NB4 (cell line): ENCODE measurements around the gene EHMT2.

Experiments used
- MYC ChIP-seq: IDR thresholded peaks from 2 replicates; pipeline ENCODE4 v1.6.1; 2011; ENCODE audit warnings: low read depth, low read length
- POLR2A ChIP-seq: IDR thresholded peaks from 2 replicates; pipeline ENCODE4 v1.6.1; 2011; ENCODE audit warnings: mild to moderate bottlenecking; ENCODE audit not compliant: insufficient read length; ENCODE audit errors: extremely low read depth
- TF ChIP-seq, protein P1 (sequence below): IDR thresholded peaks from one replicate; pipeline ENCODE4 v1.5.1; 2012; ENCODE audit warnings: low read depth, low read length
- TF ChIP-seq, protein P2 (sequence below): IDR thresholded peaks from 2 replicates; pipeline ENCODE4 v1.6.1; 2011; ENCODE audit warnings: low read depth, low read length

DNA sequence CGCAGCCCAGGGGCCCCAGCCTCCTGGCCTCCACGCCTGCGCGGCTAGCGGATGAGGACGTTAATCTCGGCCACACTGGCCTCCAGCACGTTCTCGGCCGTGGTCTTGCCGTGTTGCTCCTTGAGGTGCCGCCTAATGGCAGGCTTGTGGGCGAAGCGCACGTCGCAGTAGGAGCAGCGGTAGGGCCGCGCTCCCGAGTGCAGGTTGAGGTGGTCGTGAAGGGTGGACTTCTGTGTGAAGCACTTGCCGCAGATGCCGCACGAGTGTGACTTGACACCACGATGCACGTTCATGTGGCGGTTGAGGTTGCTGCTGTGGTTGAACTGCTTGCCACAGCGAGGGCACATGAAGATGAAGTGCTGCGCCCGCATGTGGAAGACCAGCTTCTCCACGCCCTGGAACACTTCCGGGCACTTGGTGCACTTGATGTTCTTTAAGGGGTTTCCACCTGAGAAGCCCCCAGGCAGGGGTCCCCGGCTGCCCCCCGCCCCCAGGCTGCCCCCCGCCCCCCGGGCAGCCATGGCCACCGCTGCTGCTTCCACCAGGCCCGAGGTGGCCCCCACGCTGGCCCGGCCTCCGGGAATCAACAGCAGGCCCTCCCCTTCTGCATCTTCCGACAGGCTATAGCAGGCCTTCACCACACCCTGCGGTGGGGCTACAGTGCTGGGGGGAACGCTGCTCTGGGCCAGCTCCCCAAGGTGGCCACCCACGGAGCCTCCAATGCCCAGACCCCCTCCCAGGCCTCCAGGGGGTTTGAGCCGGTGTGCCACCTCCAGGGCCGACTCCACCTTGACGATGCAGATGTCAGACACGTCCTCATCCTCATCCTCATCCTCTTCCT is 2.6 kb upstream of the EHMT2 start:
- TF ChIP-seq, protein P1, sequence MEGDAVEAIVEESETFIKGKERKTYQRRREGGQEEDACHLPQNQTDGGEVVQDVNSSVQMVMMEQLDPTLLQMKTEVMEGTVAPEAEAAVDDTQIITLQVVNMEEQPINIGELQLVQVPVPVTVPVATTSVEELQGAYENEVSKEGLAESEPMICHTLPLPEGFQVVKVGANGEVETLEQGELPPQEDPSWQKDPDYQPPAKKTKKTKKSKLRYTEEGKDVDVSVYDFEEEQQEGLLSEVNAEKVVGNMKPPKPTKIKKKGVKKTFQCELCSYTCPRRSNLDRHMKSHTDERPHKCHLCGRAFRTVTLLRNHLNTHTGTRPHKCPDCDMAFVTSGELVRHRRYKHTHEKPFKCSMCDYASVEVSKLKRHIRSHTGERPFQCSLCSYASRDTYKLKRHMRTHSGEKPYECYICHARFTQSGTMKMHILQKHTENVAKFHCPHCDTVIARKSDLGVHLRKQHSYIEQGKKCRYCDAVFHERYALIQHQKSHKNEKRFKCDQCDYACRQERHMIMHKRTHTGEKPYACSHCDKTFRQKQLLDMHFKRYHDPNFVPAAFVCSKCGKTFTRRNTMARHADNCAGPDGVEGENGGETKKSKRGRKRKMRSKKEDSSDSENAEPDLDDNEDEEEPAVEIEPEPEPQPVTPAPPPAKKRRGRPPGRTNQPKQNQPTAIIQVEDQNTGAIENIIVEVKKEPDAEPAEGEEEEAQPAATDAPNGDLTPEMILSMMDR: no peak
- TF ChIP-seq POLR2A: no peak
- TF ChIP-seq, protein P2, sequence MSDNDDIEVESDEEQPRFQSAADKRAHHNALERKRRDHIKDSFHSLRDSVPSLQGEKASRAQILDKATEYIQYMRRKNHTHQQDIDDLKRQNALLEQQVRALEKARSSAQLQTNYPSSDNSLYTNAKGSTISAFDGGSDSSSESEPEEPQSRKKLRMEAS: no peak
- no peak for TF ChIP-seq MYC
